Psoas muscle (tissue), 8 donors: ENCODE measurements around the gene P2RX1. TPM values are rescaled to one million over a fixed set of nuclear protein-coding genes. Genes with fewer than 3 reads are reported as not detected.

ENCODE experiments used
- ATAC-seq, 4 donors: fragments of 200-7000 bp; cut with Tn5 transposase; one replicate each; pipeline ENCODE4 v1.9.1; 2020; ENCODE audit warnings: moderate library complexity in 3 of 4, mild to moderate bottlenecking in 2 of 4
- DNase-seq, 2 donors: peaks; one replicate each; pipeline ENCODE4 v3.0.0-alpha.2; 2020
- H3K27ac ChIP-seq: fragments of 200-600 bp; one replicate; pipeline ENCODE4 v1.8.0; 2022
- H3K27me3 ChIP-seq, 3 donors: fragments of 200-600 bp in 1 of 3; one replicate each; pipeline versions ENCODE4 v1.6.1 to v1.8.0; 2013 to 2022; ENCODE audit warnings: low read length in 2 of 3, mild to moderate bottlenecking in 2 of 3, moderate library complexity in 1 of 3; ENCODE audit not compliant: insufficient read depth in 3 of 3
- H3K36me3 ChIP-seq, 2 donors: fragments of 200-600 bp in 1 of 2; one replicate each; pipeline versions ENCODE4 v1.6.1 to v1.8.0; 2013 to 2022; ENCODE audit warnings: low read depth in 1 of 2, mild to moderate bottlenecking in 1 of 2, moderate library complexity in 1 of 2; ENCODE audit not compliant: insufficient read depth in 1 of 2
- H3K4me1 ChIP-seq: fragments of 200-600 bp; one replicate; pipeline ENCODE4 v1.8.0; 2022
- H3K4me3 ChIP-seq: fragments of 200-600 bp; one replicate; pipeline ENCODE4 v1.8.0; 2022; ENCODE audit warnings: mild to moderate bottlenecking
- H3K9me3 ChIP-seq: fragments of 200-600 bp; one replicate; pipeline ENCODE4 v1.8.0; 2022
- WGBS, 3 donors: extraction: QIAGEN DNeasy Blood & Tissue Kit; methylation state at CpG; one replicate each; pipeline versions ENCODE4 v1.1.6 to v1.1.7; 2013; 5-methylcytosine and 5-hydroxymethylcytosine counted together
- intact Hi-C, 2 donors: fragments of 100-400 bp; cut with DNase I; formaldehyde crosslinking; loops; one replicate each; pipeline versions ENCODE4 v1.11.0 to v1.14.2; 2022
- polyA plus RNA-seq, 3 donors: library from polyadenylated mRNA; stranded (reverse); fragments of 200-250 nt; gene quantifications; one replicate each; pipeline ENCODE4 v1.2.3, GENCODE V29; 2013
- total RNA-seq, 4 donors: library from RNA; stranded (reverse); fragmentation: NEBNext Ultra II Directional in 2 of 4; extraction: Animal tissue kit (Norgen Biotek cat#: 25700) in 2 of 4; gene quantifications; one replicate each; pipeline versions ENCODE4 v1.2.1 to v1.2.4, GENCODE V29; 2021 to 2023
- TF ChIP-seq, protein P1 (sequence below): fragments of 200-600 bp; IDR thresholded peaks from one replicate; pipeline ENCODE4 v1.8.0; 2022; ENCODE audit warnings: antibody characterized with exemption
- donor health status: healthy with polysubstance abuse.
- donor health status: DM: no; HTN: no; CAD: no; lungs with moderate emphysema.
- donor health status: Bipolar disorder and iron deficiency.
- donor health status: healthy.
- donor health status: DM: yes; HTN: yes; CAD: no.
- donor health status: DM: no; HTN: no; CAD: no.
- donor health status: DM: no; HTN: no; CAD: no.
- donor health status: DM: yes; HTN: yes; CAD: no.

Gene P2RX1
- total and polyA plus RNA-seq, 7 donors, result 0.06 to 0.94 (median 0.18) TPM

DNA sequence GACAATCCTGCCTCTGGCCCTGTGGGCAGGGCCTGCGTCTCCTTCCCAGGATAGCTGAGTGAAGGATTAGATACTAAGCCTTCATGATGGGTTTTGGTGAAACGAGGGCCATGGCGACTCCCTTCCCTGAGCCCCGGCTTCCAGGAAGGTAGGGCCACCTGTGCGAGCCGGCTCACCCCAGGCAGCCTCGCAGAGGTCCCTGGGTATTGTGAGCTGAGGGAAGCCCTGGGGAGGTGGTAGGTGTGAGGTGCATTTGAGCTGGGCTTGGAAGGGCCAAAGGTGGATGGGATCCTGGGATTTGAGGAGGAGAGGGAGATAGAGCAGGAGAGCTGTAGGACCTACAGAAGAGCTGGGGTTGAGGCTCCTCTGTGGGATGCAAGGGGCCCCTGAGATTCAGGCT is 6.5 kb upstream of the P2RX1 start:
- WGBS, 3 donors, result 89 to 94% (median 90%) methylated on average over 7 of the region's 7 CpGs
- H3K27ac ChIP-seq, result no peak overlapping the region
- H3K4me3 ChIP-seq, result no peak overlapping the region
- no peak for DNase-seq
- no peaks in the 10 kb centered on the region for H3K4me1 ChIP-seq
- no peaks in the 10 kb centered on the region for H3K27me3 ChIP-seq
- no peaks in the 10 kb centered on the region for H3K9me3 ChIP-seq
- intact Hi-C loops, result no loop called here
- no peaks in the 10 kb centered on the region for H3K36me3 ChIP-seq
- no peak for ATAC-seq
- TF ChIP-seq, protein P1, sequence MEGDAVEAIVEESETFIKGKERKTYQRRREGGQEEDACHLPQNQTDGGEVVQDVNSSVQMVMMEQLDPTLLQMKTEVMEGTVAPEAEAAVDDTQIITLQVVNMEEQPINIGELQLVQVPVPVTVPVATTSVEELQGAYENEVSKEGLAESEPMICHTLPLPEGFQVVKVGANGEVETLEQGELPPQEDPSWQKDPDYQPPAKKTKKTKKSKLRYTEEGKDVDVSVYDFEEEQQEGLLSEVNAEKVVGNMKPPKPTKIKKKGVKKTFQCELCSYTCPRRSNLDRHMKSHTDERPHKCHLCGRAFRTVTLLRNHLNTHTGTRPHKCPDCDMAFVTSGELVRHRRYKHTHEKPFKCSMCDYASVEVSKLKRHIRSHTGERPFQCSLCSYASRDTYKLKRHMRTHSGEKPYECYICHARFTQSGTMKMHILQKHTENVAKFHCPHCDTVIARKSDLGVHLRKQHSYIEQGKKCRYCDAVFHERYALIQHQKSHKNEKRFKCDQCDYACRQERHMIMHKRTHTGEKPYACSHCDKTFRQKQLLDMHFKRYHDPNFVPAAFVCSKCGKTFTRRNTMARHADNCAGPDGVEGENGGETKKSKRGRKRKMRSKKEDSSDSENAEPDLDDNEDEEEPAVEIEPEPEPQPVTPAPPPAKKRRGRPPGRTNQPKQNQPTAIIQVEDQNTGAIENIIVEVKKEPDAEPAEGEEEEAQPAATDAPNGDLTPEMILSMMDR, result no peak

DNA sequence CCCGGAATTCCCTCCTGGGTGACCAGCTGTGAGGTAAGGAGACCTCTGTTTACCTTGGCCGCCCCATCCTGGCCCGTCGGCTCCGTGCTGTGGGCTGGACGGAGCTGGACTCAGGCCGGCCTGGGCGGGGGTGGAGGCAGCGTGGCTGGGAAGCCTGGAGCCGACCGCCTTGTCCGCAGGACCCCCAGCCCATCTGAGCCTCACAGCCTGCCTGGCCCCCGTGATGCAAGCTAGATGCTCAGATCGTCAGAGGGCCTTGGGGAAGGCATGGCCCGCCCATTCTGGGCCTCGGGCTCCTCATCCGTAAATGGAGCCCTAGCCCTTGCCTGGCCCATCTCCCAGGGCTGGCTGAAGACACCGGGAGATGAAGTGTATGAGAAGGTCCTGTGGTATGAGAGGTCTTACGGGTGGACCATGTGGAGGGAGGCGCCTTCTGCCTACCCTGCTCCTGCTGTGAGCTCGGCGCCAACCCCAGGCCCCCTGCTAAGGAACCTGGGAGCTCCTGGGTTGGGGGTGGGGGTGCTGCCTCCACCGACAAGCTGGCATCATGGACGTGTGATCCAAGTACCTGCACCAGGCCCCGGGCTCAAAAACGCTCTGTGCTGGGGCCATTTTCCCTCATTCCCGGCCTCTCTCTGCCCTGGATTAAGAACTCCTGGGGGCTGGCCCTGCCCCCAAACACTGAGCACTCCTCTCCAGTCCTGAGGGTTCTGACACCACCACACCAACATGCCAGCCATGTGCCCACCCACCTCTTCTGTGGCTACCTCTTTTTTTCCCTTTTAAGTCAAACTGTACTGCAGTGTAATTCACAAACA is 5.4 kb upstream of the P2RX1 start:
- TF ChIP-seq, protein P1, result no peak
- 78 to 81% (median 81%) methylated on average over 25 to 27 of the region's 27 CpGs for WGBS, 3 donors
- no peak overlapping the region for H3K4me3 ChIP-seq
- H3K4me1 ChIP-seq, result no peaks in the 10 kb centered on the region
- no peaks in the 10 kb centered on the region for H3K9me3 ChIP-seq
- no peak overlapping the region for H3K27ac ChIP-seq
- ATAC-seq, result peak in 1 of 4 donors; percentile 18
- intact Hi-C loops, result no loop called here
- no peaks in the 10 kb centered on the region for H3K27me3 ChIP-seq
- DNase-seq, result no peak
- no peaks in the 10 kb centered on the region for H3K36me3 ChIP-seq

DNA sequence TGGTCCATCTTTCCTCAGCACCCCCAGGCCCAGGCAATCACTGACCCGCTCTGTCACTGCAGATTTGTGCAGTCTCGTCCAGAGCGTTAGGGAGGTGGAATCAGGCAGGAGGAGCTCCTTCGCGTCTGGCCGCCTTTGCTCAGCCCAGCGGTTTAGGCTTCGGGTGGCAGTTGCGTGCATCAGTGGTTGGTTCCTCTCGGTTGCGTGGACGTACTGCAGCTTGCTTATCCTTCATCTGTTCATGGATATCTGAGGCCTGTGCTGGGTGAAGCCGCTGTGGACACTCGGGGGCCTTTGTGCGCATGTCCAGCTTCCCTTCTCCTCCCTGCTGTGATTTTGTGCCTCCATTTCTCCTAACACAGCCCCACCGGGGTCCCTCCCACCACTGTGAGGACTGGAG is 4.7 kb upstream of the P2RX1 start:
- TF ChIP-seq, protein P1, result no peak
- 86 to 91% (median 87%) methylated on average over 16 of the region's 16 CpGs for WGBS, 3 donors
- intact Hi-C loops, result no loop called here

DNA sequence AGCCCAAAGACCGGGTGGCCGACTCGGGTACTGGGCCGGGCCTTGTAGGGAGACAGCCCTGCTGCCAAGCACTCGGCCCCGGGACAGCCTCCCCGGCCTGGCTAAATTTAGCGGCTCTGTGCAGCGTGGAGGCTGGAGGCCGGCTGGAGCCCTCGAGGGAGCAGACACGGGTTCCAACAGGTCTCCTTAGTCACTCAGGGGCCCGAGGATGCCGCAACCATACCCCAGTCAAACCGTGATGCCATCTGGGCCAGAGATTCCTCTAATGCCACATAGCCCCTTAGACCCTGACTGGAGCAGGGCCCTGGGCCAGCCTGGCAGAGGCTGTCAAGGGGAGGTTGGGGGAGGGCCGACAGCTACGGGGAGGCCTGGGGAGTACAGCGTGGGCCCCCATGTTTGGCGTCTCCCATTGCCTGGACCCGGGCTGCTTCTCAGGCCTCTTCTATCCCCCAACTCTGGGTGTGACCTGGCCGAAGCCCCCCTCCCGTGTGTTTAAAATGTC is 2.9 kb upstream of the P2RX1 start:
- WGBS, 3 donors, result 78 to 85% (median 84%) methylated on average over 22 of the region's 22 CpGs

More for the DNA sequence above, 4.7 kb upstream of the P2RX1 start:
- H3K27me3 ChIP-seq, result no peaks in the 10 kb centered on the region
- no peak overlapping the region for H3K27ac ChIP-seq
- H3K36me3 ChIP-seq, result no peaks in the 10 kb centered on the region
- H3K4me3 ChIP-seq, result no peak overlapping the region
- no peak for DNase-seq
- H3K4me1 ChIP-seq, result no peaks in the 10 kb centered on the region
- H3K9me3 ChIP-seq, result no peaks in the 10 kb centered on the region
- ATAC-seq, result no peak

More for the DNA sequence above, 2.9 kb upstream of the P2RX1 start:
- TF ChIP-seq, protein P1, result no peak
- Histone ChIP-seq H3K36me3 (no peaks in the 10 kb centered on the region), H3K4me3 (no peak overlapping the region), H3K27ac (no peak overlapping the region), H3K4me1 (no peaks in the 10 kb centered on the region), H3K27me3 (no peaks in the 10 kb centered on the region), H3K9me3 (no peaks in the 10 kb centered on the region)
- DNase-seq (no peak), ATAC-seq (no peak)
- intact Hi-C loops, result no loop called here
